ENCODE measurements around the gene GFRA4.

GFRA4 gene

GRCh38 chr20:3706774-3707507 is 43.7 kb upstream of the GFRA4 start:
- TF ChIP-seq CTCF (IDR thresholded peaks at IDR 0.05; ENCODE audit: low read depth, low read length): no peak
- no peak for DNase-seq (ENCODE audit: extremely low read depth, low read depth)

GRCh38 chr20:3705970-3706739 is 43.0 kb upstream of the GFRA4 start:
- DNase-seq (ENCODE audit: extremely low read depth, low read depth): no peak
- no peak for TF ChIP-seq CTCF (IDR thresholded peaks at IDR 0.05; ENCODE audit: low read depth, low read length)

GRCh38 chr20:3705491-3705969 is 42.3 kb upstream of the GFRA4 start:
- DNase-seq (ENCODE audit: extremely low read depth, low read depth): no peak
- no peak for TF ChIP-seq CTCF (IDR thresholded peaks at IDR 0.05; ENCODE audit: low read depth, low read length)

GRCh38 chr20:3704087-3704486 is 40.9 kb upstream of the GFRA4 start:
- DNase-seq (ENCODE audit: extremely low read depth, low read depth): no peak
- TF ChIP-seq CTCF (IDR thresholded peaks at IDR 0.05; ENCODE audit: low read depth, low read length): no peak

- no peak for DNase-seq (ENCODE audit: extremely low read depth, low read depth)
- TF ChIP-seq CTCF (IDR thresholded peaks at IDR 0.05; ENCODE audit: low read depth, low read length): no peak
These were observed 39.6 kb upstream of the GFRA4 start for GRCh38 chr20:3702611-3703391.

GRCh38 chr20:3701061-3701998 is 38.1 kb upstream of the GFRA4 start:
- no peak for DNase-seq (ENCODE audit: extremely low read depth, low read depth)
- no peak for TF ChIP-seq CTCF (IDR thresholded peaks at IDR 0.05; ENCODE audit: low read depth, low read length)

All from AG09319 (cell line).